Endothelial cell of umbilical vein (primary cell): Measurements from ENCODE around the gene MICAL3. TPM values are rescaled to one million over a fixed set of nuclear protein-coding genes. Genes with fewer than 3 reads are reported as not detected.

Experiments
- BruUV-seq: library from RNA; stranded (reverse); fragments of 400-500 nt; replicated peaks from 2 replicates; lab custom pipeline; 2021; lab: Mats Ljungman, UMichigan
- CTCF ChIA-PET: fragments of 300-600, 350-600 bp; sonication (Branson Sonifier 250); formaldehyde crosslinking; loops from one replicate; lab custom pipeline; 2021; ENCODE audit warnings: antibody characterized with exemption, inconsistent platforms; lab: Charles Lee
- POLR2A ChIA-PET: fragments of 300-600, 350-600 bp; sonication (Branson Sonifier 250); formaldehyde crosslinking; loops from one replicate; lab custom pipeline; 2021; ENCODE audit warnings: antibody characterized with exemption, inconsistent platforms; lab: Charles Lee
- DNase-seq: peaks from one replicate; pipeline ENCODE4 v3.0.0-alpha.2; 2011; ENCODE audit warnings: low read depth, low spot score
- FAIRE-seq: peaks from 2 replicates; lab custom pipeline; 2011; peaks lifted over from hg19 to GRCh38; lab: Jason Lieb, UNC
- H2AFZ ChIP-seq: 2 replicates; pipeline ENCODE4 v1.6.0; 2012; ENCODE audit warnings: low read depth, low read length, control low read depth, inconsistent platforms
- H3K27ac ChIP-seq: 2 replicates; pipeline ENCODE4 v1.5.1; 2011; ENCODE audit warnings: low read depth, mild to moderate bottlenecking, control low read depth, low read length, moderate library complexity; ENCODE audit not compliant: insufficient read depth
- H3K27me3 ChIP-seq, 2 experiments: 2 replicates each; pipeline versions ENCODE4 v1.6.0 to v1.6.1; 2011; ENCODE audit warnings: low read length in 2 of 2, mixed read lengths in 1 of 2; ENCODE audit not compliant: control insufficient read depth in 2 of 2, insufficient read depth in 2 of 2
- H3K36me3 ChIP-seq, 2 experiments: 2 replicates in 1 of 2; 3 replicates in 1 of 2; pipeline ENCODE4 v1.5.1; 2011; ENCODE audit warnings: low read length in 2 of 2, mild to moderate bottlenecking in 1 of 2, moderate library complexity in 1 of 2; ENCODE audit not compliant: control insufficient read depth in 2 of 2, insufficient read depth in 2 of 2; ENCODE audit errors: extremely low read depth in 1 of 2
- H3K4me1 ChIP-seq: 3 replicates; pipeline ENCODE4 v1.5.1; 2011; ENCODE audit warnings: mild to moderate bottlenecking, low read length; ENCODE audit not compliant: control insufficient read depth, insufficient read depth; ENCODE audit errors: extremely low read depth
- H3K4me2 ChIP-seq: 2 replicates; pipeline ENCODE4 v1.6.1; 2011; ENCODE audit warnings: low read length, control low read depth, mixed read lengths; ENCODE audit not compliant: insufficient read depth
- H3K4me3 ChIP-seq, 3 experiments: fragments of 200-600 bp in 1 of 3; sonication (generic), shearing (Covaris generic) in 1 of 3; replicated peaks in 1 of 3; 2 replicates each; pipeline ENCODE4 v1.5.1; 2011 to 2016; ENCODE audit warnings: control low read depth in 3 of 3, low read length in 3 of 3, mild to moderate bottlenecking in 2 of 3, inconsistent platforms in 1 of 3, low read depth in 1 of 3, moderate library complexity in 1 of 3; ENCODE audit not compliant: insufficient read depth in 1 of 3
- H3K79me2 ChIP-seq: 2 replicates; pipeline ENCODE4 v1.6.0; 2012; ENCODE audit warnings: low read length, inconsistent platforms; ENCODE audit not compliant: control insufficient read depth, insufficient read depth
- H3K9ac ChIP-seq: replicated peaks from 2 replicates; pipeline ENCODE3; 2011; ENCODE audit warnings: low read length, control low read depth; ENCODE audit not compliant: insufficient read depth; ENCODE audit errors: extremely low read depth
- H3K9me1 ChIP-seq: replicated peaks from 3 replicates; pipeline ENCODE4 v1.6.0; 2011; ENCODE audit warnings: mild to moderate bottlenecking, low read length; ENCODE audit not compliant: control insufficient read depth, insufficient read depth; ENCODE audit errors: extremely low read depth
- H3K9me3 ChIP-seq: replicated peaks from 2 replicates; pipeline ENCODE4 v1.5.1; 2012; ENCODE audit warnings: low read length, inconsistent platforms; ENCODE audit not compliant: control insufficient read depth, insufficient read depth
- H4K20me1 ChIP-seq: replicated peaks from 2 replicates; pipeline ENCODE3; 2011; ENCODE audit warnings: mild to moderate bottlenecking, low read length; ENCODE audit not compliant: control insufficient read depth, insufficient read depth; ENCODE audit errors: extremely low read depth
- EZH2 ChIP-seq: IDR thresholded peaks from 2 replicates; pipeline ENCODE4 v1.6.1; 2012; ENCODE audit warnings: borderline replicate concordance, low read depth, mild to moderate bottlenecking, moderate library complexity, low read length, inconsistent platforms; ENCODE audit not compliant: severe bottlenecking
- FOS ChIP-seq: IDR thresholded peaks from 2 replicates; pipeline ENCODE4 v1.6.1; 2011; ENCODE audit warnings: mild to moderate bottlenecking, low read length, moderate library complexity, borderline replicate concordance; ENCODE audit not compliant: insufficient read depth
- GATA2 ChIP-seq: IDR thresholded peaks from 2 replicates; pipeline ENCODE4 v1.7.0; 2011; ENCODE audit warnings: low read depth, mild to moderate bottlenecking, moderate library complexity, mixed read lengths, low read length; ENCODE audit not compliant: insufficient read length, insufficient read depth
- JUN ChIP-seq: IDR thresholded peaks from 2 replicates; pipeline ENCODE4 v1.6.1; 2011; ENCODE audit warnings: borderline replicate concordance, low read depth; ENCODE audit not compliant: insufficient read length, insufficient read depth
- MYC ChIP-seq: IDR thresholded peaks from one replicate; pipeline ENCODE4 v1.6.1; 2011; ENCODE audit warnings: mild to moderate bottlenecking, low read depth, low read length
- POLR2A ChIP-seq: IDR thresholded peaks from 2 replicates; pipeline ENCODE4 v1.6.1; 2012; ENCODE audit warnings: low read depth, mild to moderate bottlenecking, control low read depth, low read length
- POLR2AphosphoS5 ChIP-seq: IDR thresholded peaks from 2 replicates; pipeline ENCODE4 v1.6.1; 2012; ENCODE audit warnings: low read depth, mild to moderate bottlenecking, control low read depth, low read length, moderate library complexity; ENCODE audit not compliant: insufficient read depth
- dilution Hi-C: fragments of 300-500 bp; cut with MboI; formaldehyde crosslinking; loops from one replicate; pipeline ENCODE4 v1.15.0; 2019; ENCODE audit warnings: low sequenced_read_pairs; ENCODE audit not compliant: extremely low pct_ligation_motif_present
- intact Hi-C: fragments of 100-400 bp; cut with micrococcal nuclease; formaldehyde crosslinking; loops from one replicate; pipeline ENCODE4 v1.10.0; 2022
- polyA plus RNA-seq, 4 experiments: library from polyadenylated mRNA; depleted of rRNA in 3 of 4; stranded (reverse) in 3 of 4; unstranded in 1 of 4; fragments of >200 nt; gene quantifications; 2 replicates each; pipeline versions ENCODE4 v1.2.1 to v1.2.3, GENCODE V29; 2011 to 2012; ENCODE audit warnings: missing spikeins in 1 of 4
- total RNA-seq: library from RNA; stranded (reverse); gene quantifications from 2 replicates; pipeline ENCODE4 v1.2.3, GENCODE V29; 2021
- TF ChIP-seq, protein P1 (sequence below), 2 donors: IDR thresholded peaks; 1 replicate in 1 of 2; 2 replicates in 1 of 2; pipeline ENCODE4 v1.5.1; 2011; ENCODE audit warnings: low read length in 2 of 2, mild to moderate bottlenecking in 2 of 2, moderate library complexity in 2 of 2, control low read depth in 1 of 2, inconsistent platforms in 1 of 2, low read depth in 1 of 2; ENCODE audit not compliant: insufficient read depth in 1 of 2; ENCODE audit errors: extremely low read depth in 1 of 2
- TF ChIP-seq, protein P2 (sequence below): IDR thresholded peaks from 2 replicates; pipeline ENCODE4 v1.6.1; 2011; ENCODE audit not compliant: insufficient read depth, insufficient read length

Gene MICAL3
- total and polyA plus RNA-seq, 2 donors (not counting 3 experiments of a cell fraction or from before 2014, with no cell fraction given) = 14.5 to 63.7 TPM

DNA sequence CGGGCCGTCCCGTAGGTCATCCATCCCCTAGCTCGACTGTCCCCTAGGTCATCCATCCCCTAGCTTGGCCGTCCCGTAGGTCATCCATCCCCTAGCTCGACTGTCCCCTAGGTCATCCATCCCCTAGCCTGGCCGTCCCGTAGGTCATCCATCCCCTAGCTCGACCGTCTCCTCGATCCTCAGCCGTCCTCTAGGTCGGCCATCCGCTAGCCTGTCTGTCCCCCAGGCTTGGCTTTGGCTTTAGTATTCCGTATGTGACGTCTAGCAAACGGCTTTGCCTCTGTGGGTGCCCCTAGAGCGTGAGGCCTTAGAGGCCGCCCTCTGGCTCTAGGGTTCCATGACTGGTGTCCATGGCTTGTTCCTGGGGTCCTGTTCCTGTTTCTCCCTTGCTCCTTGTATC, 209.5 kb downstream of the MICAL3 start:
- no peak for FAIRE-seq
- POLR2A ChIA-PET = no interaction called here

DNA sequence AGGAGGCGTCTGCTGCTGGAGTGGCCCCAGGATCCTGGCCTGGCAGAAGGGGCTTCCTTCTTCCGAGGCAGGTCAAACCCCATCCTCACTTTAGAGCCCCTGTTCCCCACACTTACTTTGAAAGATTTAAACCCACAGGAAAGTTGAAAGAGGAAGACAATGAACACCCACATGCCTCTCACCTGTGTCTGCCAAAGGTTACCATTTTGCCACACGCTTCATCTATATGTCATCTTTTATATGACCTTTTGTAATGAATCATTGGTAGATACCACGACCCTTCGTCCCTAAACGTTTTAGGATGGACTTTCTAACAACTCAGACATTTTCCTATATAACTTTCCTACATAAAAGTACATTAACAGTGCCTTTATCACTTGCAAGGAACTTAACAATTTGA, 210.3 kb downstream of the MICAL3 start:
- Histone ChIP-seq H3K9ac (no peak overlapping the region), H3K4me2 (no peak overlapping the region), H4K20me1 (no peaks in the 10 kb centered on the region), H3K36me3 (peaks cover 2 to 18% of the 10 kb centered on the region in 2 experiments), H3K4me1 (no peaks in the 10 kb centered on the region), H3K27me3 (no peaks in the 10 kb centered on the region), H2AFZ (no peak overlapping the region), H3K9me3 (no peaks in the 10 kb centered on the region), H3K4me3 (no peak overlapping the region), H3K27ac (no peak overlapping the region), H3K79me2 (no peaks in the 10 kb centered on the region), H3K9me1 (no peaks in the 10 kb centered on the region)
- CTCF ChIA-PET = no interaction called here
- DNase-seq (no peak), FAIRE-seq (no peak)
- intact Hi-C loops = no loop called here
- POLR2A ChIA-PET = no interaction called here
- dilution Hi-C loops = no loop called here
- BruUV-seq = no TSS peak
- no peak for TF ChIP-seq JUN
- TF ChIP-seq MYC = no peak
- no peak for TF ChIP-seq EZH2
- TF ChIP-seq, protein P1, sequence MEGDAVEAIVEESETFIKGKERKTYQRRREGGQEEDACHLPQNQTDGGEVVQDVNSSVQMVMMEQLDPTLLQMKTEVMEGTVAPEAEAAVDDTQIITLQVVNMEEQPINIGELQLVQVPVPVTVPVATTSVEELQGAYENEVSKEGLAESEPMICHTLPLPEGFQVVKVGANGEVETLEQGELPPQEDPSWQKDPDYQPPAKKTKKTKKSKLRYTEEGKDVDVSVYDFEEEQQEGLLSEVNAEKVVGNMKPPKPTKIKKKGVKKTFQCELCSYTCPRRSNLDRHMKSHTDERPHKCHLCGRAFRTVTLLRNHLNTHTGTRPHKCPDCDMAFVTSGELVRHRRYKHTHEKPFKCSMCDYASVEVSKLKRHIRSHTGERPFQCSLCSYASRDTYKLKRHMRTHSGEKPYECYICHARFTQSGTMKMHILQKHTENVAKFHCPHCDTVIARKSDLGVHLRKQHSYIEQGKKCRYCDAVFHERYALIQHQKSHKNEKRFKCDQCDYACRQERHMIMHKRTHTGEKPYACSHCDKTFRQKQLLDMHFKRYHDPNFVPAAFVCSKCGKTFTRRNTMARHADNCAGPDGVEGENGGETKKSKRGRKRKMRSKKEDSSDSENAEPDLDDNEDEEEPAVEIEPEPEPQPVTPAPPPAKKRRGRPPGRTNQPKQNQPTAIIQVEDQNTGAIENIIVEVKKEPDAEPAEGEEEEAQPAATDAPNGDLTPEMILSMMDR (IDR thresholded peaks at IDR 0.05; ENCODE audit: extremely low read depth in 1 of 2, insufficient read depth in 1 of 2, low read depth in 1 of 2, low read length in 2 of 2) = no peak
- TF ChIP-seq, protein P2, sequence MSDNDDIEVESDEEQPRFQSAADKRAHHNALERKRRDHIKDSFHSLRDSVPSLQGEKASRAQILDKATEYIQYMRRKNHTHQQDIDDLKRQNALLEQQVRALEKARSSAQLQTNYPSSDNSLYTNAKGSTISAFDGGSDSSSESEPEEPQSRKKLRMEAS = no peak
- no peak for TF ChIP-seq POLR2A
- TF ChIP-seq POLR2AphosphoS5 = no peak
- no peak for TF ChIP-seq GATA2
- TF ChIP-seq FOS = no peak

More for the DNA sequence above, 209.5 kb downstream of the MICAL3 start:
- CTCF ChIA-PET = no interaction called here
- Histone ChIP-seq H3K9ac (no peak overlapping the region), H3K79me2 (no peaks in the 10 kb centered on the region), H3K36me3 (peaks cover 2 to 18% of the 10 kb centered on the region in 2 experiments), H3K27ac (no peak overlapping the region), H3K4me2 (no peak overlapping the region), H3K9me1 (no peaks in the 10 kb centered on the region), H3K4me1 (no peaks in the 10 kb centered on the region), H3K9me3 (no peaks in the 10 kb centered on the region), H2AFZ (no peak overlapping the region), H3K27me3 (no peaks in the 10 kb centered on the region), H4K20me1 (no peaks in the 10 kb centered on the region), H3K4me3 (no peak overlapping the region)
- no peak for TF ChIP-seq MYC
- TF ChIP-seq FOS = no peak
- TF ChIP-seq, protein P2 = no peak
- no peak for TF ChIP-seq JUN
- BruUV-seq = no TSS peak
- intact Hi-C loops = no loop called here
- dilution Hi-C loops = no loop called here
- no peak for DNase-seq
